8988T (cell line): ENCODE measurements around the gene OR10A6.

Experiments
- DNase-seq: peaks from one replicate; pipeline ENCODE4 v3.0.0; 2011

The OR10A6 gene

DNA sequence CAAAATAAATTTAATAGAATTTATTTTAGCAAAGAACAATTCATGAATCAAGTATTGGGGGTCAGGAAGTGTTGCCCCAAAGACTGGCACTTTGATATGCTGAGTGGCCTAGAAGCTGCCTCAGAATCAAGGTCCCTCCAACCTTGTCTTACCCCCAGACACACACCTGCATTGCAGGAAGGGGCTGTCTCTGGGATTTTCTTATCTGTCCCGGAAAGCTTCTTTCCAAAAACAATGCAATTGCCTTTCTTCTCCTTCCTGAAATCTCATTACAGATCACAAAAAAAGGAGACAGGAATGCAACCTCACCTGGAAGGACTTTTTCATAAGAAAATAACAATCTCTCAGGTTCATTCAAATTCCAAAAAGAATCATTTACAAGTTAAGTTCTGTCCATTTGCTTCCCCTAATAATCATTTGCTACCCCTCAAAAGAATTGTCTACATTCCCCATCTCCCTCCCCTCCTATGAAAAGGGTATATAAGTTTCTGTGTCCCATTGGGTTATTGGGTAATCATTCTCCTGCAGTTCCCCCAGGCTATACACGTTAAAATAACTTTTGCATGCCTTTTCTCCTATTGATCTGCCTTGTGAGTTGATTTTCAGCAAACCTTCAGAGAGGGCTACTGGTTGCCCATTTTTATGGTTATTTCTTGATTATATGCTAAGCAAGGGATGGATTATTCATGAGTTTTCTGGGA, 21.3 kb downstream of the OR10A6 start:
- no peak for DNase-seq

DNA sequence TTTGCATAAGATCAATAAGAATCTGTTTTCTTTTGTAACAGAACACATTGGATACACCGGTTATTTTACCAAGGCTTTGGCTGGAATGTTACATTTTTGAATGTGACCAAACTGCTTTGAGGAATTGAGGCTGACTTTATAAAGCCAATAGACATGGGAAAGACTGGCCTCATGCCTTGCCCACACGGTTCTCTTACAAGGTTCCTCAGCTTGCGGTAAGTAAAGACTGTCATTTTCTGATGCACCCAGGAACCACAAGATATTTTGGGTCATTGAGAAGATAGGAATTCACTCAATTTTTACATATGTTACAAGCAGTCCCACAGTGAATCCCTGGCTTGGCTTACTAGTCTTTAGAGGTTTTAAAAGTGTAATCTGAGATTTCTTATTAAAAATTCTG, 23.9 kb downstream of the OR10A6 start:
- DNase-seq = no peak

DNA sequence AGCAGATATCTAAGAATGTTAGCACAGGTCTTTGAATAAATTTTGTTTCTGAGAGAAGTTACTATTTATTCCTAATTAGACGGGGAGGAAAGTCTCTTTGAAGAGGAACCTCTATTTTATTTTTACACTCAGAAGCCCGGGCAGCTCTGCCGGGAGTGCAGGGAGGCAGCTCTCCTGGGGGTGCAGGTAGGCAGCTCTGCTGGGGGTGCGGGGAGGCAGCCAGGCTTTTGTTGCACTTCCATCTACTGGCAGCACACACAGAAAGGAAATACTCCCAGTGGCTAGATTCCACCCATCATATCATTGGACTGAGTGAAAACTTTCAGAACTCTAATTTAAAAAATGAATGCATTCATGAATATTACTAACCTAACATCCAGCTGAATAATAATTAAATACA, 24.6 kb downstream of the OR10A6 start:
- no peak for DNase-seq

DNA sequence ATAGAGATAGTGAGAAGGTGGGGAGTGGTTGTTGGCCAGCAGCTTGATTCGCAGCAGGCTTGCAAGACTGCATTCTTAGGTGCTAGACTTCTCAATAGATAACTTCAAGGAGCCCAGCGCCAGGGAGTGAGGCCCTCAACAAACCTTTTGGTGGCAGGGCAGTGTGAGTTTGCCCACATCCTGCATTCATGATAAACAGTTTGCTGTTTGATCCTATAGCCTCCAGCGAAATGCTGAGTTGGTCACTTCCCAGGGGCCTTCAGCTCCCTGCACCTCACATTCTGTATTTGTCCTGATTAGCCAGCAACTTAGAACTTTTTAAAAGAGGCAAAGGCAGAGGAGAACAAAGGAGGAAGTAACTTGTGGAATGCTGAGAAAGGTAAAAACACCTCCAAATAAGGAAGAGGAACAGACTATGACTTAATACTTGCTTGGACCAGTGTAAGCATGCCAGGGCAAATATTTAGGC, 25.1 kb downstream of the OR10A6 start:
- DNase-seq = no peak

DNA sequence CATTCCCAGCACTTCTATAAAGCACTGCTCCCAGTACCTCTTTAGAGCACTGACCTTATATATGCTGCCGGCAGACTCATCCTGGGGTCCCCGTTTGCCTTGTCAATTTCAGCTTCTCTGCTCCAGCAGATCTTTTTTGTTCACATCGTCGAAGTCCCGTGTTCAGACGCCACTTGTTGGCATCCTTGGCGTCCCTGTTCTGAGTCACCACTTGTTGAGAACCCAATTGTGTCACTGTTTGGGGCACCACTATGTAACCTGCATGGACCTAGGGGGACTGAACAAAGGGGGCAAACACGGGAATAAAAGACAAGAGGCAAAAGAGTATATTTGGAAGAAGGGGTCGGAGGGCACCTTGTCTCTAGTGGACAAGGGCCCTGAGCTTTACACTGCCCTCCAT, 25.5 kb downstream of the OR10A6 start:
- no peak for DNase-seq

DNA sequence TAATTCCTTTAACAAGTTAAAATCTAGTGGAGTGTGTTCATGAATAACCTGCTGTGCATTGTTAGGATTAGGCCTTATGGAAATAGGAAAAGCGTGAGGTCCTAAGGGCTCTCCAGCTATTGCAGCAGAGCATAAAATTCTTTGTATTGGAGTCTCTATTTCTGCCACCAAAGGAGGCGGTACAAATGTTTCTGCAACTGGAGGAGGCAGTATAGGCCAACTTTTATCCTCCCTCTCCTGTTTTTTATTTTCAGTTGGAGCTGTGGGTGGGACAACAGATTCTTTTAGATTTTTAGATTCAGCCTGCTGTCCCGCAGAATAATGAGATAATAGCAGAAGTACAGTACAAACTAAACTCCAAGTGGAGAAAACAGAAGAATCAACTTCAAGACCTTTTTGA, 26.2 kb downstream of the OR10A6 start:
- DNase-seq = no peak

DNA sequence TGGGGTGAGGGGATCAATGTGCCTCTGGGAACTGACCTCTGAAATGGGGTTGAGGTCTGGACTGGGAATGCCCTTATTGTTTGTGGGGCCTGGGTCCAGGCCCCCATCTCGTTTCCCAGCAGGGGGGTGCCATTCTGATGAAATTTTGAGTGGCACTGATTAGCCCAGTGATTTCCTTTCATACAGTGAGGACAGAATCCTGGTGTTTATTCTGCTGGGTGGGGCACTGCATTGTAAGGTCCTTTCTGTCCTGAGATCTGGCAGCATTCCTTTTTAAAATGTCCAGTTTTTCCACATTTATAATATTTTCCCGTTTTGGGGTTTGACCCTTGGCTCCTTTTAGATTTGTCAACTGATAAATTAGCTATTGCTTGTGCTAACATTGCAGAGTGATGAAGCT, 27.1 kb downstream of the OR10A6 start:
- DNase-seq = no peak

DNA sequence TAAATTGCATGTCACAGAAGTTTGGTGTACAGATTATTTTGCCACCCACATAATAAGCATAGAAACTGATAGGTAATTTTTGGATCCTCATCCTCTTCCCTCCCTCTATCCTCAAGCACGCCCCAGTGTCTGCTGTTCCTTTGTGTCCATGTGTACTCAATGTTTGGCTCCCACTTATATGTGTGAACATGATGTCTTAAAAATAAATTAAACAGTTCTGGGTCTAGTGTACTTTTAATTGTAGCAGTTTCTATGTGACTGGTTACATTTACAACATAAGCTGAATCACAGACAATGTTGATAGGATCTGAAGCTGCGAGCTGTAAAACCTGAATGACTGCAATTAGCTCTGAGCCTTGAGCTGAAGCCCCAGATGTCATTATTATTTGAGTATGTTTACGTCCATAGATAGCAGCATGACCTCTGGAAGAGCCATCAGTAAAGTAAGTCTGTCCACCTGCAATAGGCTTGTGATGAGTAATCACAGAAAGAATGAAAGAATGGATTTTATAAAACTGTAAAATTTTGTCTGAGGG, 29.7 kb downstream of the OR10A6 start:
- no peak for DNase-seq

DNA sequence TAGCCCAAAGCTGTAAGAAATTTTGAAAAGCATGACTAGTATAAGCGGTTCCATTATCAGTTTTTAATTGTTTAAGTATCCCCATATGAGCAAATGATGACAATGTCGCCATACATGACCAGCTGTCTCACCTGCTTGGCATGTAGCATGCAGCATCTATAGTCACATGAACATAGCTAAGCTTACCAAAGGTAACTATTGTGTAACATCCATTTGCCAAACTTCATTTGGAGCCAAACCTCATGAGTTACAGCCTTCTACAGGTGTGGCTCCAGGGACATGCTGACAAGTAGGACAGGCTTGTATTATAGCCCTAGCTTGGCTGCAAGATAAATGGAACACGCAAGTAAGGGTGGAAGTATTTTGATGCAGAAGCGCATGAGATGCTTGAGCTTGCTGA, 30.4 kb downstream of the OR10A6 start:
- DNase-seq = no peak

DNA sequence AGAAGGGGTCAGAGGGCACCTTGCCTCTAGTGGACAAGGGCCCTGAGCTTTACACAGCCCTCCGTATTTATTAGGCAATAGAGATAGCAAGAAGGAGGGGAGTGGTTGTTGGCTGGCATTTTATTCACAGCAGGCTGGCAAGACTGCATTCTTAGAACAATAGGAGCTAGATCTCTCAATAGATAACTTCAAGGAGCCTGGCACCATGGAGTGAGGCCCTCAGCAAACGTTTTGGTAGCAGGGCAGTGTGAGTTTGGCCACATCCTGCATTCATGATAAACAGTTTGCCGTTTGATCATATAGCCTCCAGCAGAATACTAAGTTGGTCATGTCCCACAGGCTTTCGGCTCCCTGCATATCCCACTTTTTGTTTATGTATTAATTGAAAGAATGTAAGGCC, 31.6 kb downstream of the OR10A6 start:
- DNase-seq = no peak

DNA sequence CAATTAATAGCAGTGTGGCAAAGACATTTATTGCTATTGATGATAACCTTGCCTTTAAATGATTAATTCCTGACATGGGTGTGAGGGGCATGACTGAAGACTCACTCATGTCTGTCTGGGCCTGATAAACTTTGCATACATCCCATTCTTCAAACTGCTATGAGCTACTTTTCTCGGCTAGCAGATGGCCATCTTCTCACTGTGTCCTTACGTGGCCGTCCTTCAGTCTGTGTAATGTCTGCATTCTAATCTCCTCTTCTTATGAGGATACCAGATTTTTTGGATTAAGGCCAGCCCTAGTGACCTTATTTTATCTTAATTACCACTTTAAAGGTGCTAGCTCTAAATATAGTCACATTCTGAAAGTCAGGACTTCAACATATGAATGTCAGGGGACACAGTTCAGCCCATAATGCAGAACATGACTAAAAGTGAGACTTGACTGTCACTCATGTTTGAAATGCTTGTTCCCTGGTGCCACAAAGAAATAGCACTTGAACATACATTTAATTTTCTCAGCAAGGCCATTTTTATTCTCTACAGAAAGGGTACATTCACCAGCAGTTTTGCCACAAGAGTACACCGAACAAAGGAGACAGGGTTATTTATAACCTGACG, 32.3 kb downstream of the OR10A6 start:
- no peak for DNase-seq

DNA sequence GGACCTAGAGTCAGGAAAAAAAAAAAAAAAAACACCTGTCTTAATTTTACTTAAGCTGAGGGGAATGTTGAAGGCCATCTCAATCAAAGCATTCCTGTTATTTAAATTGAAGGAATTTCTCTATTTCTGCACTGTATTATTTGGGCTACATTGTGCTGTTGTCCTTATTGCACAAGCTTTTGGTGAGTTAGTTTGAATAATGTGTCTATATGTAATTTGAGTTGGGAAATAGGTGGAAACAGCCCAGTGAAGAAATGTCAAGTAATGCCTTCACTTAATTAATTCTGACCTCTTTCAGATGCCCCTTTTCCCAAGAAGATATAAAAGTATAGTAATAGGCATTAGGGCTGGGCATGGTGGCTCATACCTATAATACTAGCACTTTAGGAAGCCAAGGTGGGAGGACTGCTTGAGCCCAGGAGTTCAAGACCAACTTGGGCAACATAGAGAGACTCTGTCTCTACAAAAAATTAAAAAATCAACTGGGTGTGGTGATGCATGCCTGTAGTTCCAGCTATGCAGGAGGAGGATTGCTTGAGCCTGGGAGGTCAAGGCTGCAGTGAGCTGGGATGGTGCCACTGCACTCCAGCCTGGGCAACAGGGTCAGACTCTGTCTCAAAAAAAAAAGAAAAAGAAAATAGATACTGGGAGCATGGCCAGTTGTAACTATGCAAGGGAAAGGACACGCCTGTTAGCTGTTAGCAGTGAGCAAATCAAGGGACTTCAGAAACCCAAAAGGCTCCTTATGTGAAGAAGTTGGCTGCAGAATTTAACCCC, 34.9 kb downstream of the OR10A6 start:
- no peak for DNase-seq

DNA sequence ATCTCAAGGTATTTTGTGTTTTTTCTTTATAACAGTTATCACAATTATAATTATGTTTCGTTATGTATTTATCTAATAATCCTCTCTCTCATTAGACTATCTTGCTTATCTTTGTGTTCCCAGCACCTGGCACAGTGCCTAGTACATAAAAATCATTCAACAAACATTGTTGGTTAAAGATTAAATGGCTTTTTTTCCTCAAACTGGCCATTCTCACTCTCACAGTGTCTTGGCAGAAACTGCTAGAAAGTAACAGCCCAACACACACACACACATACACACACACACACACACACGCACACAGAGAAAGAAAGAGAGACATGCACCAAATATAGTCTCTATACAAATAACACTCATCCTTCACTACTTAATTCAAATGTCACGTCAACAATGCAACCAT, 36.8 kb downstream of the OR10A6 start:
- no peak for DNase-seq

DNA sequence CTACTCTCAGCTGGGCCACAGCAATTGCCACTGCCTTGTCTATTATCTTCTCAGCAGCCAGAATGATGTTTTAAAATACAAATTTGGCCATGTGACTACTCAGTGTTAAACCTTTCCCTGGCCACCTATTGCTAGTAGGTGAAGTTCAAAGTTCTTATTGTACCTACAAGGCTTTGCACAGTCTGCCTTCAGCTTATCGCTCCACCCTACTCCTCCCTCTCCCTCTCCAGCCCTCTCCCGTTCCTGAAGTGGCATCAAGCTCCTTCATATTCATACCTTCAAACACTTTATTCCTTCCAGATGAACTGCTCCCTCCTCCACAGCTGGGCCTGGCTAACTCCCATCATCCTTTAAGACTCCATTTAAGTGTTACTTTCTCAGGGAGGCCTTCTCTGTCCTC, 37.3 kb downstream of the OR10A6 start:
- no peak for DNase-seq

DNA sequence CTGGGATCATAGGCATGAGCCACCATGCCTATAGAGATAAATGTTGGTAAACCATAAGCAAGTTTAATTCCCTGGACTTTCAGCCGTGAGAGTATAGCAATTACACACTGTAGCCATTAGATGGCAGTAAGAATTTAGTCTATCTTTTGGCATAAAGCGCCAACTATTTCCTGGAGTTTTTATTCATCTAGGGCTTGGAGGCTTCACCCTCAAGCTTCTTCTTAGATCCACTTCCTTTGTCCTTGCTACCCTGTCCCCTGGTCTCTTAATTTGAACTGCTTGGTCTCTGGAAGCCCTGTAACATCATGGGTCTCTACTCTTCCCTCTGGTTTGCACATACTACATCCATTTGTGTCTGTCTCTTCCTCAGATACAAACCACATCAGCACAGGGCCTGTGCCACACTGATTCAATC, 38.2 kb downstream of the OR10A6 start:
- DNase-seq = no peak

DNA sequence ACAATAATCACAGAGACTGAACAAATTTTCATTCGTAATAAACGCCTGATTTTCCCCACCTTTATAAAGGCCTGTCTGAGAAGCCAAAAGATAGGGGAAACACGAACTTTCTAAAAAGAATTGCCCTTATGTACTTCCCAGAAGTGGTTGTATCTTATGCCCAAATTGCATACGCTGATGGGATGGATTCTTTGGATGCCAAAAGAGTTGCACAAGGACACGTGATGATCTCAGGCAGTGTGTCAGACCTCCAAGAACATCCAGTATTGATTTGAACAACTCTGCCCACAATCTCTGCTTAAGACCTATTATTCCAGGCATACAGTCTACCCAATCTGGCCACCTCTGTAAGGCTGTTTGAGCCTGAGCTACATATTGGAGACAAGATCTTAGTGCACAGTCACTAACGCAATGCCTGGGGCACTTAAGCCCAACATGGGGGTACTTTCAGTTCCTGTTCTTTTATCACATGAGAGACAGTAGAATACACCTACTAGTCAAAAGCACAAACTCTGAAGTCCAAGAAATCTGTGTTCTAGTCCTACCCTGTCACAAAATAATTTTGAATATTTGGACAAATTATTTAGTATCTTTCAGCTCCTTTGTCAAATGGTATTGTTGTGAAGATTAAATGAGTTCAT, 38.9 kb downstream of the OR10A6 start:
- no peak for DNase-seq

DNA sequence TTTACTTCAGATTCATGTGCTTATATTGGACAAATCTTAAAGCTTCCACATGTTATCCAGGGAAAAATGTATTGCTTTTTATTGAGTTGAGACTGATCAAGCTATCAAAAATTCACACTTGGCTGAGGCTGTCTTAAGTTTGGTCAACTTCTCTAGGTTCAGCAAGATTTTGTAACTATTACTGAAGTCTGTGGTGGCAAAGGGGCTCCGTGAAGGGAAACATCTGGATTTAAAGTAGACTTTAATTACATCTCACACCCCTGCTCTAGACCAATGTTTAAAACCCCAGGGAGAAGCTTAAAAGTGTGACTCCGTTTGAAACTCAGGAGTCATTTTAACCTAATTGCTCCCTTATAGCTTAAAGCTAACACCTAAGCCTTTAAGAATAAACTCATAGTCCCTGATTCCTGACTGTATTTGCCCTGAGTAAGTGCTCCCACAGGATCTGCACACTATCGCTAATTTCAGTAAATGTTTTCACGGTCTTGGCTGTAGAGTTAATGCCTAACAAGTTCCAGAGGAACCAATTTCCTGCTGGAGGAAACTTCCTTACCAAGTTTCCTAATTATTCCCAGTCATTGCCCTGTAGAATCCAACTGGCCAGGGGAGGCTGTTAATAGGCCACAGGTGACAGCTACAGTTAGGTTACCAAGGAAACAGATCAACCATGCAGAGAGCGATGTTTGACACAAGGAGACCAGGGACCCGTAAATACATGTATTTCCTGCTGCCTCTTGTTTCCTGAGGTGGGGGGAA, 40.5 kb downstream of the OR10A6 start:
- no peak for DNase-seq

DNA sequence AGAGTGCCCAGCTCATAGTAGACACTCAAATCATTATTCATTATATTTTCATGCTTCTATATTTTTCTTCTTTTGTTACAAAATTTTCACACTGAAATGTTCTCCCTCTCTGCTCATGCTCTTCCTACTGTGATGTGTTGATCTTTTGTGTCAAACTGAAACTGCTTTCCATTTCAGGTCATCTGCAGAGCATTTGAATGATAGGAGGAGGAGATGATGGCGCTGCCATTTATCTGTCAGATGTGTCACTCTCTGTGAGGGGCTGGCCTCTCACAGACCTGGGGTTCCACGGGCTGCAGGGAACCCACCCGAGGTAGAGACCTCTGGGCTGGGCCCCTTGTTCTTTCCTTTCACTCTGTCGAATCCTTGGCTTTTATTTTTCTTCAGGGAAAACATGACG, 41.1 kb downstream of the OR10A6 start:
- DNase-seq = no peak

DNA sequence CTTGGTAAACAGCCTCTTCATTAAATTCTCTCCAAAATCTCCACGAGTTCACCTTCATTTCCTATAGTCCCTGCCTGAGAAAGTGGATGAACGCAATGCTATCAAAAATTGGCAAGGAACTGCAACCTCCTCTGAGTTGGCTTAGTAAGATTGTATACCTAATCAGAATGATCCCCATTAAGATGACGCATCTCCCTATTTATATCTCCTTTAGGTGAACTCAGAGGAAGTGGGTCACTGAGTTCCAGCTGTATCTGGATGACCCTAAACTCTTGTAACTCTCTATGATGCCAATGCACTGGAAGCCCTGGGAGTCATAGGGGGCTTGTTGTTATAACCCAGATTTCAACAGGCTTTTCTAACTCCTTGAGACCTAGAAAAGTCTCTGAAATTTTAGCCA, 48.2 kb downstream of the OR10A6 start:
- DNase-seq = no peak
